ENCODE data around the gene ESRRG.

ESRRG gene

GRCh38 chr1:216640100-216640499 lies 83.1 kb downstream of the ESRRG start:
- Histone ChIP-seq H3K27ac (no peak overlapping the region), H3K4me3 (no peak overlapping the region)
- TF ChIP-seq CTCF (IDR thresholded peaks at IDR 0.05), result no peak
- DNase-seq (ENCODE audit: low spot score), result no peak

GRCh38 chr1:216632980-216633379 lies 90.2 kb downstream of the ESRRG start:
- DNase-seq (ENCODE audit: low spot score), result no peak
- no peak overlapping the region for H3K27ac ChIP-seq
- H3K4me3 ChIP-seq, result no peak overlapping the region
- no peak for TF ChIP-seq CTCF (IDR thresholded peaks at IDR 0.05)

GRCh38 chr1:216630532-216630931 lies 92.7 kb downstream of the ESRRG start:
- no peak for DNase-seq (ENCODE audit: low spot score)
- no peak overlapping the region for H3K27ac ChIP-seq
- no peak overlapping the region for H3K4me3 ChIP-seq
- no peak for TF ChIP-seq CTCF (IDR thresholded peaks at IDR 0.05)

GRCh38 chr1:216627252-216627651 lies 96.0 kb downstream of the ESRRG start:
- Histone ChIP-seq H3K27ac (no peak overlapping the region), H3K4me3 (no peak overlapping the region)
- no peak for DNase-seq (ENCODE audit: low spot score)
- no peak for TF ChIP-seq CTCF (IDR thresholded peaks at IDR 0.05)

- no peak for TF ChIP-seq CTCF (IDR thresholded peaks at IDR 0.05)
- Histone ChIP-seq H3K27ac (no peak overlapping the region), H3K4me3 (no peak overlapping the region)
- no peak for DNase-seq (ENCODE audit: low spot score)
Measured at GRCh38 chr1:216626394-216627067, 96.7 kb downstream of the ESRRG start.

GRCh38 chr1:216621536-216621935 lies 101.7 kb downstream of the ESRRG start:
- no peak for DNase-seq (ENCODE audit: low spot score)
- TF ChIP-seq CTCF (IDR thresholded peaks at IDR 0.05), result no peak
- Histone ChIP-seq H3K27ac (no peak overlapping the region), H3K4me3 (no peak overlapping the region)

- Histone ChIP-seq H3K27ac (no peak overlapping the region), H3K4me3 (no peak overlapping the region)
- DNase-seq (ENCODE audit: low spot score), result no peak
- TF ChIP-seq CTCF (IDR thresholded peaks at IDR 0.05), result no peak
Measured at GRCh38 chr1:216617081-216617875, 106.0 kb downstream of the ESRRG start.
